PC-3 (cell line): ENCODE data around the gene IFI30.

ENCODE experiments used
- CTCF ChIP-seq: fragments of 300-600 bp; sonication (generic); conservative IDR thresholded peaks from 2 replicates; pipeline ENCODE4 v1.5.1; 2017; ENCODE audit warnings: antibody characterized with exemption, low read depth, mild to moderate bottlenecking, low read length
- EZH2 ChIP-seq: fragments of 300-600 bp; sonication (generic); IDR thresholded peaks from one replicate; pipeline ENCODE4 v1.6.1; 2017; ENCODE audit warnings: antibody characterized with exemption, mild to moderate bottlenecking, low read length; ENCODE audit not compliant: unreplicated experiment
- EZH2phosphoT487 ChIP-seq: fragments of 300-600 bp; sonication (generic); IDR thresholded peaks from 2 replicates; pipeline ENCODE4 v1.6.1; 2018; ENCODE audit warnings: mild to moderate bottlenecking, antibody characterized with exemption, low read length, borderline replicate concordance

- TF ChIP-seq EZH2phosphoT487 (no peak), CTCF (no peak), EZH2 (no peak)
These were observed 32.4 kb downstream of the IFI30 start for GRCh38 chr19:18206018-18206417.
